Subcutaneous adipose tissue (tissue), 4 donors: Measurements from ENCODE around the gene PGAP2. TPM values are rescaled to one million over a fixed set of nuclear protein-coding genes. Genes with fewer than 3 reads are reported as not detected.

Experiments
- CTCF ChIP-seq: fragments of 450-650 bp; IDR thresholded peaks from one replicate; pipeline ENCODE4 v1.5.1; 2016; ENCODE audit warnings: low read depth, mild to moderate bottlenecking, control low read depth, antibody characterized with exemption, moderate library complexity
- total RNA-seq, 4 donors: library from RNA; depleted of rRNA; stranded (reverse); fragments of >200 nt; gene quantifications; one replicate each; pipeline ENCODE4 v1.1.0, GENCODE V29; 2016

Gene PGAP2
- total RNA-seq, 4 donors from 2014 or later, result 5.5 to 9.3 (median 7.3) TPM

- no peak for TF ChIP-seq CTCF
Observed at GRCh38 chr11:3854977-3855807, 46.8 kb downstream of the PGAP2 start, which contains the start of gene STIM1. STIM1 (plus strand) TSS chr11:3855664; CDS start chr11:3856271, 607 bp downstream.

GRCh38 chr11:3855808-3856491 lies 47.6 kb downstream of the PGAP2 start:
- no peak for TF ChIP-seq CTCF

- TF ChIP-seq CTCF, result no peak
Observed at GRCh38 chr11:3856856-3857553, 48.6 kb downstream of the PGAP2 start.

GRCh38 chr11:3857628-3858027 lies 49.3 kb downstream of the PGAP2 start:
- no peak for TF ChIP-seq CTCF

- no peak for TF ChIP-seq CTCF
Observed at GRCh38 chr11:3859373-3859881, 51.1 kb downstream of the PGAP2 start.

- no peak for TF ChIP-seq CTCF
Observed at GRCh38 chr11:3860375-3860774, 52.0 kb downstream of the PGAP2 start.
